OCI-LY1 (cell line): ENCODE results near the gene PRLH.

Experiments
- EZH2 ChIP-seq: fragments of 200-600 bp; sonication (generic), shearing (Covaris generic); IDR thresholded peaks from 2 replicates; pipeline ENCODE4 v1.8.0; 2017; ENCODE audit warnings: borderline replicate concordance, mixed run types, mild to moderate bottlenecking, antibody characterized with exemption, low read length, moderate library complexity, mixed read lengths
- TF ChIP-seq, protein P1 (sequence below): fragments of 200-600 bp; sonication (generic), shearing (Covaris generic); IDR thresholded peaks from 2 replicates; pipeline ENCODE4 v1.5.1; 2017; ENCODE audit warnings: mild to moderate bottlenecking, antibody characterized with exemption, low read length, moderate library complexity, mixed read lengths

GRCh38 chr2:237563816-237564215 lies 2.6 kb upstream of the PRLH start:
- TF ChIP-seq, protein P1, sequence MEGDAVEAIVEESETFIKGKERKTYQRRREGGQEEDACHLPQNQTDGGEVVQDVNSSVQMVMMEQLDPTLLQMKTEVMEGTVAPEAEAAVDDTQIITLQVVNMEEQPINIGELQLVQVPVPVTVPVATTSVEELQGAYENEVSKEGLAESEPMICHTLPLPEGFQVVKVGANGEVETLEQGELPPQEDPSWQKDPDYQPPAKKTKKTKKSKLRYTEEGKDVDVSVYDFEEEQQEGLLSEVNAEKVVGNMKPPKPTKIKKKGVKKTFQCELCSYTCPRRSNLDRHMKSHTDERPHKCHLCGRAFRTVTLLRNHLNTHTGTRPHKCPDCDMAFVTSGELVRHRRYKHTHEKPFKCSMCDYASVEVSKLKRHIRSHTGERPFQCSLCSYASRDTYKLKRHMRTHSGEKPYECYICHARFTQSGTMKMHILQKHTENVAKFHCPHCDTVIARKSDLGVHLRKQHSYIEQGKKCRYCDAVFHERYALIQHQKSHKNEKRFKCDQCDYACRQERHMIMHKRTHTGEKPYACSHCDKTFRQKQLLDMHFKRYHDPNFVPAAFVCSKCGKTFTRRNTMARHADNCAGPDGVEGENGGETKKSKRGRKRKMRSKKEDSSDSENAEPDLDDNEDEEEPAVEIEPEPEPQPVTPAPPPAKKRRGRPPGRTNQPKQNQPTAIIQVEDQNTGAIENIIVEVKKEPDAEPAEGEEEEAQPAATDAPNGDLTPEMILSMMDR, result no peak
- TF ChIP-seq EZH2, result no peak
